Keratinocyte (primary cell): Measurements from ENCODE around the gene GRB10. TPM values are rescaled to one million over a fixed set of nuclear protein-coding genes. Genes with fewer than 3 reads are reported as not detected.

ENCODE experiments used
- DNase-seq: peaks from one replicate; pipeline ENCODE4 v3.0.0-alpha.2; 2011; ENCODE audit warnings: low read depth, missing footprints, low spot score
- FAIRE-seq: peaks from 2 replicates; lab custom pipeline; 2011; peaks lifted over from hg19 to GRCh38; lab: Jason Lieb, UNC
- H2AFZ ChIP-seq: 2 replicates; pipeline ENCODE4 v1.6.0; 2012; ENCODE audit warnings: low read length, control low read depth, inconsistent platforms; ENCODE audit not compliant: control insufficient read depth
- H3K27ac ChIP-seq: 2 replicates; pipeline ENCODE4 v1.5.1; 2011; ENCODE audit warnings: low read length; ENCODE audit not compliant: control insufficient read depth, insufficient read depth
- H3K27me3 ChIP-seq: 3 replicates; pipeline ENCODE4 v1.6.0; 2011; ENCODE audit warnings: low read length; ENCODE audit not compliant: control insufficient read depth, insufficient read depth; ENCODE audit errors: extremely low read depth
- H3K36me3 ChIP-seq, 2 experiments: 2 replicates in 1 of 2; 3 replicates in 1 of 2; pipeline ENCODE4 v1.5.1; 2011; ENCODE audit warnings: low read length in 2 of 2, mild to moderate bottlenecking in 1 of 2; ENCODE audit not compliant: control insufficient read depth in 2 of 2, insufficient read depth in 2 of 2; ENCODE audit errors: extremely low read depth in 1 of 2
- H3K4me1 ChIP-seq: 3 replicates; pipeline ENCODE4 v1.5.1; 2011; ENCODE audit warnings: low read length; ENCODE audit not compliant: control insufficient read depth, insufficient read depth; ENCODE audit errors: extremely low read depth
- H3K4me2 ChIP-seq: 3 replicates; pipeline ENCODE4 v1.6.0; 2011; ENCODE audit warnings: low read depth, low read length; ENCODE audit not compliant: control insufficient read depth, insufficient read depth; ENCODE audit errors: extremely low read depth
- H3K4me3 ChIP-seq, 3 experiments: fragments of 200-600 bp in 1 of 3; sonication (generic) in 1 of 3; 2 replicates in 2 of 3; 3 replicates in 1 of 3; pipeline ENCODE4 v1.5.1; 2011 to 2016; ENCODE audit warnings: low read length in 3 of 3, mild to moderate bottlenecking in 3 of 3, control low read depth in 2 of 3, inconsistent platforms in 1 of 3, low read depth in 1 of 3, mixed read lengths in 1 of 3, mixed run types in 1 of 3, moderate library complexity in 1 of 3; ENCODE audit not compliant: control insufficient read depth in 2 of 3, insufficient read depth in 2 of 3; ENCODE audit errors: extremely low read depth in 1 of 3
- H3K79me2 ChIP-seq: 2 replicates; pipeline ENCODE4 v1.6.0; 2012; ENCODE audit warnings: low read length; ENCODE audit not compliant: control insufficient read depth, insufficient read depth
- H3K9ac ChIP-seq: 3 replicates; pipeline ENCODE4 v1.6.0; 2011; ENCODE audit warnings: low read length; ENCODE audit not compliant: control insufficient read depth, insufficient read depth; ENCODE audit errors: extremely low read depth
- H3K9me1 ChIP-seq: 3 replicates; pipeline ENCODE4 v1.6.0; 2011; ENCODE audit warnings: low read length; ENCODE audit not compliant: control insufficient read depth, insufficient read depth; ENCODE audit errors: extremely low read depth
- H3K9me3 ChIP-seq: 2 replicates; pipeline ENCODE4 v1.5.1; 2012; ENCODE audit warnings: low read depth, low read length; ENCODE audit not compliant: control insufficient read depth
- H4K20me1 ChIP-seq: 3 replicates; pipeline ENCODE4 v1.6.0; 2011; ENCODE audit warnings: low read length; ENCODE audit not compliant: control insufficient read depth, insufficient read depth; ENCODE audit errors: extremely low read depth
- CTCF ChIP-seq, 3 experiments: IDR thresholded peaks in 1 of 3; conservative IDR thresholded peaks in 1 of 3; optimal IDR thresholded peaks in 1 of 3; 2 replicates in 2 of 3; 3 replicates in 1 of 3; pipeline versions ENCODE3 to v1.5.1; 2011; ENCODE audit warnings: low read length in 3 of 3, mild to moderate bottlenecking in 3 of 3, moderate library complexity in 2 of 3, control low read depth in 1 of 3, inconsistent platforms in 1 of 3; ENCODE audit not compliant: insufficient read depth in 2 of 3; ENCODE audit errors: extremely low read depth in 1 of 3
- EZH2 ChIP-seq: IDR thresholded peaks from one replicate; pipeline ENCODE4 v1.6.1; 2012; ENCODE audit warnings: inconsistent platforms, mild to moderate bottlenecking, low read length, moderate library complexity
- dilution Hi-C: fragments of 300-500 bp; cut with MboI; formaldehyde crosslinking; loops from one replicate; pipeline ENCODE4 v1.7.0; 2020; ENCODE audit warnings: low sequenced_read_pairs; ENCODE audit not compliant: extremely low pct_ligation_motif_present
- polyA plus RNA-seq, 5 experiments: library from polyadenylated mRNA; depleted of rRNA in 3 of 5; stranded (reverse) in 3 of 5; stranded (forward) in 1 of 5; unstranded in 1 of 5; fragments of >200 nt; gene quantifications; 1 replicate in 1 of 5; 2 replicates in 3 of 5; 3 replicates in 1 of 5; pipeline versions ENCODE4 v1.2.1 to v1.2.3, GENCODE V29; 2011 to 2012; ENCODE audit warnings: missing spikeins in 2 of 5, low read depth in 1 of 5, low replicate concordance in 1 of 5

The GRB10 gene
- polyA plus RNA-seq, 1 donor (not counting 4 experiments of a cell fraction or from before 2014, with no cell fraction given), result 4.4 TPM

DNA sequence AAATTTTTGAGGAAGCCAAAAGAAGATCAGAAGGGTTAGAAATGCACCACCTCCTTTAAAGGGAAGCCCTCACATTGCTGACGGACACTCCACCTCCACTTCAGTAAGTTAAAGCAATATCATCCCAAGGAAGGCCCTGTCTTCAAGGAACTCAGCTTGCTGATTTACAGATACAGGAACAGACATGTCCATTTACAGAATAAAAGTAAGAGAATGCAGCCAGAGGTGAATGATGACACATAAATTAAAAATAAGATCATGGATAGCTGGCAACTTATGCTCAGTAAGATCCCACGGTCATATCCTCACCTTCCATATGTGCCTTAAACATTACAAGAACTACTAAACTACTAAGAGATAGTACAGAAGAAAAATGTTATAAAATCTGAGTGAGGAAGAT is 20.4 kb downstream of the GRB10 start:
- DNase-seq, result peak; percentile 11
- no peaks in the 10 kb centered on the region for H3K36me3 ChIP-seq
- peaks cover 9% of the 10 kb centered on the region for H3K4me1 ChIP-seq
- peak overlapping the region; percentile 2 for H3K4me2 ChIP-seq
- FAIRE-seq, result peak; percentile 68
- no peaks in the 10 kb centered on the region for H3K9me3 ChIP-seq
- no peaks in the 10 kb centered on the region for H4K20me1 ChIP-seq
- H3K27ac ChIP-seq, result no peak overlapping the region
- no peaks in the 10 kb centered on the region for H3K27me3 ChIP-seq
- H3K9ac ChIP-seq, result no peak overlapping the region
- TF ChIP-seq EZH2, result no peak
- no peak for TF ChIP-seq CTCF (optimal IDR thresholded peaks at IDR 0.05 in 1 of 3, IDR thresholded peaks at IDR 0.05 in 1 of 3, conservative IDR thresholded peaks at IDR 0.05 in 1 of 3; ENCODE audit: extremely low read depth in 1 of 3, insufficient read depth in 2 of 3, low read length in 3 of 3)
- no peak overlapping the region for H2AFZ ChIP-seq
- no peaks in the 10 kb centered on the region for H3K9me1 ChIP-seq
- dilution Hi-C loops, result no loop called here
- H3K4me3 ChIP-seq, result no peak overlapping the region
- H3K79me2 ChIP-seq, result no peaks in the 10 kb centered on the region

GRCh38 chr7:50761713-50762112 is 21.0 kb downstream of the GRB10 start:
- no peak overlapping the region for H3K27ac ChIP-seq
- no peaks in the 10 kb centered on the region for H3K79me2 ChIP-seq

More at GRCh38 chr7:50761713-50762112, 21.0 kb downstream of the GRB10 start:
- no peaks in the 10 kb centered on the region for H3K36me3 ChIP-seq
- H3K9me3 ChIP-seq, result no peaks in the 10 kb centered on the region
- H3K9me1 ChIP-seq, result no peaks in the 10 kb centered on the region
- FAIRE-seq (no peak), DNase-seq (no peak)
- no peak overlapping the region for H2AFZ ChIP-seq
- H3K4me1 ChIP-seq, result peaks cover 9% of the 10 kb centered on the region
- H3K4me3 ChIP-seq, result no peak overlapping the region
- no peak overlapping the region for H3K9ac ChIP-seq
- no peaks in the 10 kb centered on the region for H3K27me3 ChIP-seq
- TF ChIP-seq EZH2 (no peak), CTCF (optimal IDR thresholded peaks at IDR 0.05 in 1 of 3, IDR thresholded peaks at IDR 0.05 in 1 of 3, conservative IDR thresholded peaks at IDR 0.05 in 1 of 3; ENCODE audit: extremely low read depth in 1 of 3, insufficient read depth in 2 of 3, low read length in 3 of 3) (no peak)
- H4K20me1 ChIP-seq, result no peaks in the 10 kb centered on the region
- H3K4me2 ChIP-seq, result no peak overlapping the region
- dilution Hi-C loops, result no loop called here
